HFF-Myc (cell line): ENCODE data around the gene KLHL34.

Experiments used
- DNase-seq: peaks from one replicate; pipeline ENCODE4 v3.0.0-alpha.2; 2011; ENCODE audit warnings: low read depth; ENCODE audit errors: extremely low read depth
- H3K4me3 ChIP-seq: replicated peaks from 2 replicates; pipeline ENCODE4 v1.5.1; 2011; ENCODE audit warnings: low read depth, mild to moderate bottlenecking, control low read depth, low read length
- TF ChIP-seq, protein P1 (sequence below): IDR thresholded peaks from 2 replicates; pipeline ENCODE4 v1.5.1; 2012; ENCODE audit warnings: mild to moderate bottlenecking, low read depth, low read length, control low read depth; ENCODE audit errors: missing control alignments

KLHL34 gene

DNA sequence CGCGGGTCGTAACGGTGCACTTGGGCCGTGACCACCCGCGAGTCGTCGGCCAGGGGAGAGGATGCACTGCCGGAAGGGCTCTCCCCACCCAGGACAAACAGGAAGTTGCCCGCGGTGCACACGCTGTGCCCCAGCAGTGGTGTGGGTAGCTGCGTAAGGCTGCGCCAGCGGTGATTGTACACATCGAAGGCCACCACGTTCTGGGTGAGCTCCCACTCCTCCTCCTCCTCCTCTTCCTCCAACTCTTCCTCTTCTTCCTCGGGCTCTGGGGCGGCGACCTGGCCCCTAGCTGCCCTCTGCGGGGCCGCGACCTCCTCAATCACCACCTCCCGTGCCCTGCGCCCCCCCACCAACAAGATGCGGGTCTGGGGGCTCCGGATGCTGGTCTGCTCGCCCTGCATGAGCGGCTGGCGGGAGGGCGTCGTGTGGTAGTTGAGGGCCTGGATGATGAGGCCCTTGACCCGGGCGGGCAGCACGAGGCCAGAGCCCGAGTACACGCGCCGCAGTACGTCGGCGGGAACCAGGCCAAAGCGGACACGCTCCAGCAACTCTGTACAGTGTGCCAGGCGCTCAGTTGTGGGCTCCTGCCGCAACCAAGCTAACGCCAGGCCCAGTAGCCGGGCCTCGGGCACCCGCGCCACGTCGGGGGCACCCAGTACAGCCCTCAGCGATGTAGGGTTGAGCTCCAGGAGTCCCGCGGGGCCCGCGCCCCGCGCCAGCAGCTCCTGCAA, 1.4 kb downstream of the KLHL34 start:
- TF ChIP-seq, protein P1, sequence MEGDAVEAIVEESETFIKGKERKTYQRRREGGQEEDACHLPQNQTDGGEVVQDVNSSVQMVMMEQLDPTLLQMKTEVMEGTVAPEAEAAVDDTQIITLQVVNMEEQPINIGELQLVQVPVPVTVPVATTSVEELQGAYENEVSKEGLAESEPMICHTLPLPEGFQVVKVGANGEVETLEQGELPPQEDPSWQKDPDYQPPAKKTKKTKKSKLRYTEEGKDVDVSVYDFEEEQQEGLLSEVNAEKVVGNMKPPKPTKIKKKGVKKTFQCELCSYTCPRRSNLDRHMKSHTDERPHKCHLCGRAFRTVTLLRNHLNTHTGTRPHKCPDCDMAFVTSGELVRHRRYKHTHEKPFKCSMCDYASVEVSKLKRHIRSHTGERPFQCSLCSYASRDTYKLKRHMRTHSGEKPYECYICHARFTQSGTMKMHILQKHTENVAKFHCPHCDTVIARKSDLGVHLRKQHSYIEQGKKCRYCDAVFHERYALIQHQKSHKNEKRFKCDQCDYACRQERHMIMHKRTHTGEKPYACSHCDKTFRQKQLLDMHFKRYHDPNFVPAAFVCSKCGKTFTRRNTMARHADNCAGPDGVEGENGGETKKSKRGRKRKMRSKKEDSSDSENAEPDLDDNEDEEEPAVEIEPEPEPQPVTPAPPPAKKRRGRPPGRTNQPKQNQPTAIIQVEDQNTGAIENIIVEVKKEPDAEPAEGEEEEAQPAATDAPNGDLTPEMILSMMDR = no peak
- no peak for DNase-seq

DNA sequence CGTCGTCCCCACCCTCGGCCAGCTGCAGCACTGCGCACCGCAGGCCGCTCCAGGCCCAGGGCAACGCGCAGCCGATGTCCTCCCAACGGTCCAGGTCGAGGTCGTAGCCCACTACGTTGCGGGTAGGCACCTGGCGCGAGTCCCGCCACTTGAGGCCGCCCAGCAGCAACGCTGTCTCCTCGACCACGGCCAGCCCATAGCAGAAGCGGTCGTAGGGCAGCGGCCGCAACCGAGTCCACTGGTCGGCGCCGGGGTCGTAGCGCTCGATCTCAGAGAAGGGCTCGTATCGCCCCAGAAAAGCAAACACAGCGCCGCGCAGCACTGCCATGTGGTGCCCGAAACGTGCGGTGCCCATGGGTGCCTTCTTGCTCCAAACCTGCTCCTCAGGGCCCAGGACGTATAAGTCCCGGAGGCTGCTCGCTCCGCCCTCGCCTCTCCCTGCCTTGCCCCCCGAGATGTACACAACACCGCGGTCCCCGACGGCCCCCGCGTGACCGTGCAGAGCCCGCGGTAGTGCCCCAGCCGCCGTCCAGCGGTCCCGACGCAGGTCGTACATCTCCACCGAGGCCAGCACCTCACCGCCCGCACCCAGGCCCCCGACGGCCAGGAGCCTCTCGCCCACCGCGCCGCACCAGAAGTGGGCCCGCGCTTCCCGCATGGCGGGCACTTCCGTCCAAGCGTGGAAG, 2.1 kb downstream of the KLHL34 start:
- DNase-seq = no peak
- TF ChIP-seq, protein P1 = no peak
- no peak overlapping the region for H3K4me3 ChIP-seq

More for the DNA sequence above, 1.4 kb downstream of the KLHL34 start:
- no peak overlapping the region for H3K4me3 ChIP-seq

DNA sequence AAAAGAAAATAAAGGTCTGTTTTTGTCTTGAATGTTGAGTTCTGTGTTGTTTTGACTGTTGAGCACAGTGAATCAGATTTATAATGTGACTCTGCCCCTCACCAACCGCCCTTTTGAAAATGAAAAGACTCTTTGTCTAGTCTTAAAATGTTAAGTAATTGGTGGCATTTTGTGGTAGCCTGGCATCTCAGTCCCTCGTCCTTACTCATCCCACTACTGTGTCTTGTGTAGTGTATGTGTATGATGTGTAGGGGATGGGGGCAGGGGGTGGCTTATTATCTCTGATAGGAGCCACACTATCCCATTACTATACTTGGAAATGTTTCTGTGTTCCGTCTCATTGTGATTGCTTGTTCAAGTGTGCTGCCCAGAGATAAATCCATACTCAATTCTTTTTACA, 12.2 kb downstream of the KLHL34 start:
- TF ChIP-seq, protein P1 = no peak
- H3K4me3 ChIP-seq = no peak overlapping the region
- DNase-seq = no peak

DNA sequence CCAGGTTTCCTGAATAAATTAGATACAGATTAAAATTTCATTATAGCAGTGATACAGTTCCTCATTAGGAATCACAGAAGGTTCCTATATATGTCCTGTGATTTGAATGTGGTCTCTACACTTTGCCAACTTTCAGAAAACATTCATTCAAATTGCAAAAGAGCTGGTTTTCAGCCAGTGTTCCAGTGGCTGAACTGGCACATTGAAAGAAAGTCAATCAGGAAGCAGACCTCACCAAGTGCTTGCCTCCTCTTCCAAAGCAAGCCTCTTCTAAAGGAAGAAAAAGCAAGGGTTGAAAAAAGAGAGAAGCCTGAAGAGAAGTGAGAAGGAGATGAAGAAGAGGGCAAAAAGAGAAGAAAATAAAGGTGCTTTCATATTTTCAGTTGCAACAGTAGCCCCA, 12.7 kb downstream of the KLHL34 start:
- TF ChIP-seq, protein P1 = no peak
- DNase-seq = no peak
- no peak overlapping the region for H3K4me3 ChIP-seq

DNA sequence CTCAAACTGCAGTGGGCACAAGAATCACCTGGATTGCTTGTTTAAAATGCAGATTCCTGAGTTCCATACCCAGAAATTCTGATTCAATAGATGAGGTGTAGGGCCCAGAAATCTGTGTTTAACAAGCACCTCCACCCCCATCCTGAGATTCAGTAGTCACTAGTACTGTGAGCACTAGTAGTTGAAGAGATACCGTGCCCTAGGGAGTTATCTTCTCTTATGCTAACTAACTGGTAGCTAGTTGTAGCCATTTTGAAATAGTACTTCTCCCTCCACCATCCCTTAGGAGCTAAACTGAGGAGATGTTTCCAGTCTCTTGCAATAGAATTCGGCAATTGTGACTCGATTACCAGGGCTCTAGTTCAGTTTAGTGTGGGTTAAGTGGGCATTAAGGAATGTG, 18.4 kb downstream of the KLHL34 start:
- no peak for DNase-seq
- H3K4me3 ChIP-seq = no peak overlapping the region
- TF ChIP-seq, protein P1 = no peak

DNA sequence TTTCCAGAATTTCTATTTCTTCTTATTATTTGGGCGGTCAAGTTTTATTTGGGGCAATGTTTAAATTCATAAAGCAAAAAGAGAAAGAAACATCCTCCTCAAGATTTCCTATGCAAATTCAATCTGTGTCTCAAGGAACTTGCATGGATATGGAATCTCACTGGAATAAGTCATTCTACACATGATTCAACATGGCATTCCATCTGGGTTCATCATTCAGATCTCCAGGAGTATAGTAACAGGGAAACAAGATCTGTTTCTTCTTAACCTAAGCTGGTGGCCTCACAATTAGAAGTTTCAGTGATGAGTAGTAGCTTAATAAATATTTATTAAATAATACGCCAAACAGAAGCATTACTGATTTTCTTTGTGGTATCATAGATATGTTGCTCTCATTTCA, 19.8 kb downstream of the KLHL34 start:
- TF ChIP-seq, protein P1 = no peak
- no peak for DNase-seq
- H3K4me3 ChIP-seq = no peak overlapping the region
